Activated naive CD8-positive, alpha-beta T cell treated with anti-CD3 and anti-CD28 coated beads, Interleukin-2, amount 50 U/mL, for 16 hours (primary cell): ENCODE measurements around the gene KRT12.
A peak's percentile ranks its signal among the peaks of the same experiment; 100 is the strongest.

Experiments
- DNase-seq: peaks from one replicate; pipeline ENCODE4 v3.0.0-alpha.2; 2020; ENCODE audit warnings: low read depth, low spot score

Gene KRT12

DNA sequence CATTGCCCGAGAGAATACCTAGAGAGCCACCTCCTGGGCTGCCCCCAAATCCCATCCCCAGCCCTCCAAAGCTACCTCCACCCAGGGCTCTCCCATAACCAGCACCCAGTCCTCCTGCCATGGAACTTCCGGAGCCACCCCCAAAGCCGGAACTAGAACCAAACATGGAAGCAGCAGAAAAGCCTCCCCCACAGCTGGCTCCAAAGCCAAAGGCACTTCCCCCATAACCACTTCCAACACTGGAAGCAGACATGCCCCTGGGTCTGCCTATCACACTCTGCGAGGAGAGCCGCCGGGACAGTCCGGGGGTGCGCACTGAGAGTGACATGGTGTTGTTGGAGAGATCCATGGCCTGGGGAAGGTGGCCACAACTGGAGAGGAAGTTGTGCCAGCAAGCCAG is at the start of gene KRT12:
KRT12 (minus strand) TSS at position 386 of the 400 bp plus-strand sequence; CDS start at position 349, 37 bp downstream.
- DNase-seq = no peak

DNA sequence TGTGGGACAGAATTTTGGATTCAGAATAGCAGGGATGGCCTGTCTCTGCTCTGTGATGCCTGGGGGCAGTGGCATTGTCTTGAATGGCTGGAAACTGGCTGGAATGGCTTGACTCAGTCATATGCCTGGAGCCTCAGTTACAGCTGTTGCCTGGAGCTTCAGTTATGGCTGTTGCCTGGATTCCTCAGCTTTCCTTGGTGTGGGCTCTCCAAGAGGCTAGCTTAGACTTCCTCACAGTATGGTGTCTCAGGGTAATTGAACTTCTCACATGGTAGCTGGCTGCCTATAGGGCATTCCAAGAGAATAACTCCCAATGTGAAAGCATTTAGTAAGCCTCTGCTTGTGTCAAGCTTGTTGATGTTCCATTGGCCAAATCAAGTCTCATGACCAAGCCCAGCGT is 49.3 kb upstream of the KRT12 start:
- no peak for DNase-seq

DNA sequence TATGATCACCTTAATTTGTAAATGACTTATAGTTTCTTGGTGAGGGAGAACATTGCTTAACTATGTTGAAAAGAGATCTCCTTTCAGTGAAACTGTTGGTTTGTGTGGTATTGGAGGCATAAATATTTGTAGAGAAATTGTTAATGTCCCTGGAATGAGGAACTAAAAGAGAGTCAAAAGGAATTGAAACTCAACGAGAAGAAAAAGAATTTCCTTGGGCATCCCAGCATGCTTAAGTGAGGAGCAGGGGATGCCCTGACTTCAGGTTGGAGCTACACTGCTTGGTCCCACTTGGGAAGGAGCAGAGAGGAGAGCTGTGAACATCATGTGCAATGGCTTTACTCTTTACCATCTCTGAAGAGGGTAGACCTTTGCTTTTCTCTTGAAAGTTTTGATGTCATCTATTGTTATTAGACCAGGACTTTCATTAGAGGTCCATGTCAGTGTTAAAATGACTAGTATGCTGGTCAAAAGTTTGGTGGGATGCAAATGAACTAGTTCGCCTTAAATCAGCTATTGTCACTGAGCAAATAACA is 48.8 kb upstream of the KRT12 start:
- DNase-seq = no peak

DNA sequence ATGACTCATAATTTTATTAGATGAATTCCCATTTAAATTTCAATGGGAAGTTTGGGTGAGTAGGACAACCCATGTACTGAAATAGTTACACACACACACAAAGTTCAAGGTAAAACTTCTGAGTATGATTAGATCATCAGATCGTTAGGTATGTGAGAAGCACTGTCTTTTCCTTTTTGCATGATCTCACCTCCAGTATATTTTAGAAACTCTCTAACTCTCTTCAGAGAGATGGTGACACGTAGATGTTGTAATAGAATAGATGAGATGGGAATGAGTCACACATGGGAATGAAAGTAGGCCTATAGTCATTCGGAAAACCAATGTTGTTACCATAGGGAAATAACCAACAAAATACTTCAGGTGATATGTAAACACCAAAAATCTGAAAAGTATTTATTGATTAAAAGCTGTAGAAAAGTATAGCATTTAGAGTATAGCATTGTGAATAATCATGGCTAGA is 48.2 kb upstream of the KRT12 start:
- DNase-seq = no peak

DNA sequence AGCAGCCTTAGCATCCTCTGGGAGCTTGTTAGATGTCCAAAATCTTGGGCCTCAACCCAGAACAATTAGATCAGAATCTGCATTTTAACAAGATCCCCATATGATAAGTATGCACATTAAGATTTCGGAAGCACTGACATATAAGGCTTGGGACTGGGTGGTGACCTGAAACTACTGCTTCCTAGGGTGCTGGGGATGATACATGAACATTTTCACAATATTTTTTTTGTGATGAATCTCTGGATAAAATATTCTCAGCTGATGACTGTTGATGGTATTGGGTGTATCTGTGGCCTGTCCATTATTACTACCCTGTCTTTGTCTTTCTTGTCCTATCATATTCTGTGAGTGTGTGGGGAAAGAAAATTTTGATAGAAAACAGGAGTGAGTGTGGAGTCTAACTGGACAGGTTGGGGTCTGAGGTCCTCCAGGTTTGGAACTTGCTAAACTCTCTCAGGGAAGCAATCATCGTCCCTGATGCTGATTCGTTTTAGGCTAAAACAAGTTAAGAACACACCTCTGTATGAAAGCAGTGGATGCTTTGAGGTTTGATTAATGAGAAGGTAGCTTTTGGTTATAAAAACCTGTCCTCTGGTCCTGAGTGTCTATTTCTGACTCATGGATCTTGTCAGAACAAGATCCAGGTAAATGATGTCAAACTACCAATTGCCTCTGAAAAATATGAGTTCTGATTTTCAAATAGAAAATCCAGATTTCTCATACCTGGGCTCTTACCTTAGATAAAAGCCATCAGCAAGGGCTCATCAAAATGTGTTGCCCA is 47.2 kb upstream of the KRT12 start:
- no peak for DNase-seq

DNA sequence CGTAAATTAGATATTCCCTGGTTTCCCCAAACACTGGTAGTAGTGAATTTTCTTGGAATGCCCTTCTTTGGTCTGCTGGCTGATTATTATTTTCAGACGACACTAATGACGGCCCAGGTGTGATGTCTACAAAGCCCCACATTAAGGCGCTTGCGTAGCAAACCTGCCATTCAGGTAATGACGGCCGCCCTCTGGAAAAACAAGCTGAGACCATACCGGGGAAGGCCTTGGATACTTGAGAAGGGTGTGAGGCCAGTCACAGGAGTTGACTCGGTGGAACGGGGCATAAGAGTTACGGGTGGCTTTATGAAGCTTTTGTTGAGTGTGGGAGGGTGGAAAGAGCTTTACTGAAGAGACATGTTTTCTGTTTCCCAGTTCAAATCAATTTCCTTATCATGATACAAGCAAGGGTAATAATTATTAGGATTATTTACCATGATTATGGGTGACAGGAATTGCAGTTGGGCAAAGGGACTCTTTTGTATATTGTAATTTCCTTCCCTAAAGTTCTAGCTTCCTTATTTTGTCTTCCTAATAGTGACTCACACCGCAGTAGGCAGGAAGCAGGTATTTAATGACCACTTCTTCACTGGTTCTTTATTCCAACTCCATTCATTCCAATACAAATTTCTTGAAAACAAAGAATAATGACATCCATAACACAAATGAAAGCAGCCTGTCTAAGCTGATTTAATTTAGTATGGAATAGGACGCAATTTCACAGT is 45.6 kb upstream of the KRT12 start:
- DNase-seq = no peak

DNA sequence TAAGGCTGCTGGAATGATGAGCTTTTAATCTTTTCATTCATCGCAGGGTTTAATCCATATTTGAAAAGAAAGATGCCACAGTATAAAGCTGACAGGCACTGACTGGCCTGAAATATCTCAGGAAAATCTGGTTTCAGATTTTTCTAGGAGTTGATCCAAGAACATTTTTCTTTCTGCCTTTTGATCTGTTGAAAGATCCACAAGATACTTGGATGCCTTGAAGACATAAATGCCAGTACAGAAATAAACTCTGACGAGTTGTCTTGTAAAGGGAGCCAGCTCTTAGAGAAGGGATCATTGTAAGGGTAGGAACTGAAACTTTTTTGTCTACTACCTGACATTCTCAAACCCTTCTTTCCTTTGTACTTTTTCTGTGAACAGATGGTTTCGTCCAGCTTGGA is 43.4 kb upstream of the KRT12 start:
- DNase-seq = no peak

DNA sequence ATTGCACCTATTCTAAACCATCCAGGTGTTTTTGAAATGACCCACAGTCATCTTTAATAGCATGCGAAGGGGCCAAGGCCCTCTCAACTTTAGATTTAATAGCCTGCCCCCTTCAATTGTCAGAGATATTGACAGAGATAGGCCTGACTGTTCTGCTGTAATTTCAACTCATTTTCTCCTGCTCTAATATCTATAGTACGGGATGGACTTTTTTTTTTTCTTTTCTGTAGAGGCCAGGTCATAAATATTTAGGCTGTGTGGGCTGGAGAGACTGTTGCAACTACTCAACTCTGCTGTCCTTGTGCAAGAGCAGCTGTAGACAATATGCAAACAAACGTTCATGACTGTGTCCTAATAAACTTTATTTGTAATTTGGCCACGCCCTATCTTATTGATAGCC is 42.7 kb upstream of the KRT12 start:
- no peak for DNase-seq

DNA sequence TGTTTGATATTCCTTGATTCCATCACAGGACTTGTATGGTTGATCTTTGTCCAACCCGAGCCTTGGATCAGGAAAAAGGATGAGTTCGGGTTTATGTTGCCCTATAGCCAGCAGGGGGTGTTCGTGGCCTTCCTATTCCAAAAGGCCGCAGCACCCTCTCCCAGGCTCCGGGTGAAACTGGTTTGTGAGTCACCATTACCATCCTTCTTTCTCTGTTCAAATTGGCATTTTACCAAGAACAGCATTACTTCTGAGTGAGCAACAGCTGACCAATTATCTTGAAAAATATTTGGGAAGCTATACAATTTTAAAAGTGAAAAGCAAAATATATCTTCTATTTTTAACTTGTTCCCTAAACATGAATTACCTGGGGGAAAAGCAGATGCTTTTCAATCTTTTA is 42.3 kb upstream of the KRT12 start:
- DNase-seq = peak; percentile 23

DNA sequence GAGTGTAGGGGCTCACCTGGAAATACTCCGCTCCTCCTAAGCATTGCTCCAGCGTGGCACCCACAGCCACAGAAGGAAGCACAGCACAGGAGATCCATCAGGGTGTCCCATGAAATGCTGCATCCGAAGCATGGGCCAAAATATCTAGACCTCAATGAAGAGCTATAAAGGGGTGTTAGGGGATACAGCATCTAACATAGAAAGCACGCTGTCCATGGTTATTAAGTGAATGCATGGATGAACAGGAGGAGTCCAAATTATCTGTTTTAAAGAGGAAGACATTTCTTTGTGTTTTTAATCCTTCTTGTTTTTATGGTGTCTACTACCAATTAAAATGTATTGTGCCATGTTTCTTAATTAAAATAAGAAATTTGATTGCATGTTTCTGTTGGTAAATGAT is 39.6 kb upstream of the KRT12 start:
- no peak for DNase-seq

DNA sequence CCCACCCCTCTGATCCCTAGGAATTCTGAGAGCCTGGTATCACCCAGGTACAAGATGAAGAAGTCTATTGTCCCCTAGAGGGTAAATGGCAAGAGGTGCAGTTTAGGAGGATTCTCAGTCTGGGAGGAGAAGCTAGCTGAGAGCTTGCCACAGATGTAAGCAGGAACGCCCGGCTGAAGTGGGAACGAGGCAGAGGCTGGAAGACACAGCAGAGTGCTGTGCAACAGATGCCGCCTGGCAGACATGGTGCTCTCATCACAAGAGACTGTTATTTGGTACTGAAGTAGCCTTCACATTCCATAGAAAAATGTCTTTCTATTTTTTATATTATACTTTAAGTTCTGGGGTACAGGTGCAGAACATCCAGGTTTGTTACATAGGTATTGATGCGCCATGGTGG is 38.3 kb upstream of the KRT12 start:
- no peak for DNase-seq

DNA sequence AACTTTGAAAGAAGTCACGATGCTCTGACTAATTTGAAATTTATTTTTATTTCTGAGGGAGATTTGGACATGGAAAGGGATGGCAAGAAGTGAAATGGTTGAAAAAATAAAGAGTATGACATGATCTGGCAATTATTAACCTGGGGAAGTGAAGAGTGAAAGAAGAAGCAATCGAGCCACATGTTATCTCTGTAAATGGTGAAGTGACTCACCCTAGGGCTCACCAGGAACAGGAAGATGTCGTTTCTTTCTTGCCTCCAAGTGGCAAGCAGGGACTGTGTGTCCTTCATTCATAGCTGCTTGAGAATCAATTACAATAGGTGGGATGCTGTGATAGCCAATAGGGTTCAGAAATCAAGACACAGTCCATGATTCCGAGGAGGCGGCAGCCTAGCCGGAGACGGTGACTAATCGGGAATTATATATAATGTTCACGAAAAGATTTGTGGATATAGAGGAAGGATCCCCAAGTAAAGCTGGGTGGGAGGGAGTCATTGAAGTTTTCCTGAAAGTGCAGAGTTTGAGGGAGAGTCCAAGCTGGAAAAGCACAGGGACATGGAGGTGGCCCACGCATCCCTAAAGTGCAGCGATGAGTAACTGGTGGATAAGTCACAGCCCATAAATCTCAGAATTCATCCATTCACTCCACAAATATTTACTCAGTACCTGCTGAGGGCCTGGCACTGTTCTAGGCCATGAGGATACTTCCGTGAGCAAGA is 36.3 kb upstream of the KRT12 start:
- no peak for DNase-seq

DNA sequence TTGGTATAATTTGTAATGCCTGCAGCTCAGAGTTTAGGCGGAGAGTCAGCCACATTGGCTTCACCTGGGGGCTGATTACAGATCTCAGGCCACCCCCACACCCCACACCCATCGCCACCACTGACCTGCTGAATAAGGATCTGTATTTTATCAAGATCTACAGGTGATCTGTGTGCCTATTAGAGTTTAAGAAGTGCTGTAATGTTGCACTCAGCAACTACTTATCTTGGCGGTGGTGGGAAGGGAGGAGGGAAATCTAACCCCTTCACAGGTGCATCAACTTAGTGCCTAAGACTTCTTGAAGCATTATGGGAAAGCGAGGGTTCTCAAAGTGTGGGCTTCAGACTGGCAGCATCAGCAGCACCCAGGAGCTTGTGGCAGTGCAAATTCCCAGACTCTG is 35.5 kb upstream of the KRT12 start:
- no peak for DNase-seq

DNA sequence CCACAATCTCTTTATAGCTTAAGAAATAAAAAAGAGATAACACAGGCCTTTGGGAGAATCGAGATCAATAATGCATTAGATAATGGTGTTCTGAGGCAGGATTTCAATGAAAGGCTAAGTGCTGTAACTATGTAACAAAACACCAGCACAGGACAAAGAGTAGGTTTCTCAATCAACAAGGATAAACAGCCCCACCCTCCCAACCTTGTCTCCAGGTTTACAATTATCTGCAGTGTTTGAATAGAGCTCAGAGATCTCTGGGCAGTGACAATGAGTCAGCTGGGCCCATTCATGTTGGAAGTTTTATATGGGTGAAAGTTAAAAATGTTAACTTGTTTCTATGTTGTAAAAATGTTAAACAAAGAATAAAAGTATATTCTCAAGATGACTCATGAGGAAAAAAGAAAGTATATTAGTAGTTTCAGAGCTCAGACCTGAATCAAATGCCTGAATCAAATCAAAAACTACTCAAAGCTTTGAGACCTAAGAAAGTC is 35.0 kb upstream of the KRT12 start:
- no peak for DNase-seq

DNA sequence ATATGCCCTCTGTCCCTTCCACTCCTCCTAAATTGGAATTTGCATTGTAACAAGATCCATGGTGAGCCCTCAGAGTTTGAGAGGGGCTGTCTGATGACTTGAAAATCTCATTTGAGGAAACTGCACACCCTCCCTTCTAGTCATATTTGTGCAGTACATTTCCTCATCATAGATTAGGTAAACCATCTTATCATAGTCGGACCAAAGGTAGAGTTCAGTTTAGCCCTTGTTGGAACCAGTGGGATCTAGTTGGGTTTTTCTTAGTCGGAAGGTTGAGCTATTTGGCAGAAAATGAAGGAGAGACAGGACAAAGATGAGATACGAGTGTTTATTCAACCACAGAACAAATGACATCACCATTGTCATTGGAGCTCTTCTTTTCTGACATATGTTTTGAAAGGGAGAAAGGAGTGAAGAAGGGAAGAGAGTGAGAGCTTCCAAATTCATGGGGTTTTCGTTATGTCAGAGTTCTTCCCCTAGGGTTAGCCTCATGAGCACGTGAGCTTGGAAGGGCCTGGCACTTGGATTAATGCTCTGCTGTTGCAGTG is 33.9 kb upstream of the KRT12 start:
- DNase-seq = no peak

DNA sequence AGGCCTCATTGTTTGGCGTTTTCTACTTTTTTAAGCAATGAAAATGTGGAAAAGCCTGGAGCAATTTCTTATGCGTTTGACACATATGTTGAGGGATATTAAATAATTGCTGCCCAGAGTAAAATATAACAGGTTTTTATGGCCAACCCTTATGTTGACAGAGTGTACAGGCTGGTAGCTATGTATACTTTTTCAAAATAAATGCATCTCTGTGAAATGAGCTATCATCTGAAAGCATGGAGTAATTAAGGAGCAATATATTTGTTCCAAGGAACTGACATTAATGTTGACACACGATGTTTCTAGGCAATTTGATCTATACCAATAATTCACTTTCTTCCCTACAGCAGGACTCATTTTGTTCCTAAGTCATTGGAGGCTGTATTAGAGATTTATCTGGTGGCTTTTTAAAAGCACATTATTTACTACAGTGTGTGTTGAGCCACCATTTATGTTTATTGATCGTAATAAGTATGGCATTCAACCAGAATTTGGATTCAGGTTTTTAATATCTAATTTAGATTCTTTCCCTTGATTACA is 30.0 kb upstream of the KRT12 start:
- no peak for DNase-seq

DNA sequence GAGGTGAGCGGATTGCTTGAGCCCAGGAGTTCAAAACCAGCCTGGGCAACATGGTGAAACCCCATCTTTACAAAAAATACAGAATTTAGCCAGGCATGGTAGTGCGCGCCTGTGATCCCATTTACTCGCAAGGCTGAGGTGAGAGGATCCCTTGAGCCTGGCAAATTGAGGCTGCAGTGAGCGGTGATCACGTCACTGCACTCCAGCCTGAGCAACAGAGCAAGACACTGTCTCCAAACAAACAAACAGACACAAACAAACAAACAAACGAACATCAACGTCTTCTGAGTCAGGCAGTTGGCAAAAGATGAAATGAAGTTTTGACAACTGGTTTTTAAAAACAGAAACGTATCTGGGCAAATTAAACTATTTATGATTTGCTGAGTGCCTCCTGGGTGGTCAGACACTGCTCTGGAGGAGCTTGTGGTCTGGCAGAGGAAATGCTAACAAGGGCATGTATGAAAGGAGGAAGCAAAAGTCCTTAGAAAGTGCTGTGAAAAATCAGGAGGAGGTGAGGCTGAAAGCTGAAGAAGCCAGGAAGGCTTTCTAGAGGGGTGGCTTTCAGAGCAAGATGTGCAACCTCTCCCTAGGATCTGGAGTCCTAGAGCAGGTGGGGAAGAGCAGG is 28.2 kb upstream of the KRT12 start:
- no peak for DNase-seq

DNA sequence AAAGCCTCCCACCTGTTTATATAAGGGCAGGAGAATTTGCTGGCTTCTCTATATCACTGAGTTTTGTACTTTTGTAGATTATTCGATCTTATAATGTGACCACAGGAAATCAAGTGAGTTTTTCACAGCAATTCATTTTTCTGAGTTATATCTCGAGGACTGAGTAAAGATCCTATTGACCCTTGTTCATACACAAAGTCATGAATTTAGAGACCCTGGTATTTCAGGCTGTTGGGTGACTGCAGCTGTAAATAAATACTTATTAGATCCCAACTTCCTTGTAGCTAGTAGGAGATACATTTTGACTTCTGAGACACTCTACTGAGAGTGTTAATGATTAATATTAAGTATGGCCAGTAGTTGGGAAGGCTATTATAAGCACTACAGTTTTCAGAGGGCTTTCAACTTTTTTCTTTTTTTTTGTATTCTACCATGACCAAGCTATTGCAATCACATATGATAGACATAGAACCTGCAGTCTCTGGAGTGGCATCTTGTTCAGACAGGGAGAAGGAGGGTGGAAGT is 21.2 kb upstream of the KRT12 start:
- DNase-seq = no peak

DNA sequence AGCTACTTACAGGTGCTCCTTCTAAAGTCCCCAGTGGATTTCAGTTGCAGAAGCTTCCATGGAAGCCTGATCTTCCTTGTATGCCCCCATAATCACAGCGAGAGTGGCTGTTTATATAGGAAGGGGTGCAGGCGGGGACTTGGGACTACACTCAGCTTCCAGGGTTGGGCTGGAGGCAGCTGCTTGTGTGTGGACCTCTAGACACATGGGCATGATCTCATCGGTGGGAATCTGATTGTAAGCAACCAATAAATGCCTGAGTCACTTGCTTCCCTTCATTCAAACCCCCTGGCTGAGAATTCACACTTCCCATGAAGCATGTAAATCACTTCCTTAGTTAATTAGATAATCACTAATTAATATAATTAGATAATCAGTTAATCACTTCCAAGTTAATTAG is 19.1 kb upstream of the KRT12 start:
- no peak for DNase-seq

DNA sequence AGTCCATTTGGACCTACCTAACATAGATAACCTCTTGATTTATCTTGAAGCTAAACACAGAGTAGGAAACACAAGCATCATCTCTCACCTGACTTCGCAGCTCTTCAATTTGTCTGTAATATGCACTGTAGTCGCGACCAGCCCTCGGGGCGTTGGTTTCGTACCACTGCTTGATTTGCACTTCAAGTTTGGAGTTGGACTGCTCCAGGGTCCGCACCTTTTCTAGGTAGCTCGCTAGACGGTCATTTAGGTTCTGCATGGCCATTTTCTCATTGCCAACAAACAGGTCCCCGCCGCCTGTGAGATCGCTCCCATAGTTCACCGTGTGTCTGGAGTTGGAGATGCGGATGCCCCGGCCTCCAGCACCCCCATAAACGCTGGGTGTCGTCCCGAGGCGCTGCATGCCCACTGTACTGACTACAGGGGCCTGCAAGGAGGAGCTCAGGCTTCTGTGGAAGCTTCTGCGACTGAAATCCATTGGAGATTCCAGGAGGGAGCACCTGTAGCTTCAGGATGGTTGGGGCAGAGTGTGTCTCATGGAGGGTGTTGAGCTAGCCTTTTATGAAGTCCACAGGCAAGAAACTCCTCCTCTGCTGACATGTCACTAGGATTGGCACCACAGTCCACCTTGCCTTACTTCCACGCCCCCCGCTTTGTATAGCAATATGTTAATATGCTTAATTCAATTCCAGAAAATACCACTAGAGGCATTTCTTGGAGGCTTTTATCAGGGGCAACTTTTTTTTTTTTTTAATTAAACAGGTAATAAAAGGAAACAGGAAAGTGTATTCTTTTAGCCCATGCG is 17.9 kb upstream of the KRT12 start, which contains the start of gene KRT20:
KRT20 (minus strand) TSS at position 535 of the 805 bp plus-strand sequence; CDS start at position 478, 57 bp downstream.
- no peak for DNase-seq
